ENCODE measurements around the gene FMNL2.

The FMNL2 gene

GRCh38 chr2:152584301-152584700 lies 249.3 kb downstream of the FMNL2 start:
- TF ChIP-seq CTCF (IDR thresholded peaks at IDR 0.05; ENCODE audit: insufficient read depth, low read length, missing control alignments), result no peak
- no peak overlapping the region for H3K4me3 ChIP-seq (ENCODE audit: low read depth, low read length)
- no peak for DNase-seq (ENCODE audit: low read depth, low spot score)
- POLR2A ChIA-PET, result no interaction called here
- CTCF ChIA-PET, result interaction anchor here (0.8 to 2.0 kb wide), 3 partner anchors 8 to 52 kb away, joined by 3 to 4 read pairs (median 4); no protein-coding TSS in a partner anchor

- ChIA-PET POLR2A (interaction anchor here (0.6 to 2.1 kb wide), 4 partner anchors 13 to 410 kb away, joined by 3 to 10 read pairs (median 4); partner anchors contain the start of gene FMNL2), CTCF (interaction anchor here (0.6 to 0.9 kb wide), 2 partner anchors 9 to 36 kb away, joined by 3 read pairs; no protein-coding TSS in a partner anchor)
- H3K4me3 ChIP-seq (ENCODE audit: low read depth, low read length), result no peak overlapping the region
- peak; percentile 72 for DNase-seq (ENCODE audit: low read depth, low spot score)
- no peak for TF ChIP-seq CTCF (IDR thresholded peaks at IDR 0.05; ENCODE audit: insufficient read depth, low read length, missing control alignments)
These were observed 251.0 kb downstream of the FMNL2 start for GRCh38 chr2:152585830-152586484.

GRCh38 chr2:152587187-152587947 lies 252.4 kb downstream of the FMNL2 start:
- ChIA-PET POLR2A (interaction anchor here (2.1 kb wide), 1 partner anchor 14 kb away, joined by 10 read pairs; no protein-coding TSS in a partner anchor), CTCF (interaction anchor here (1.1 kb wide), 1 partner anchor 49 kb away, joined by 3 read pairs; no protein-coding TSS in a partner anchor)
- DNase-seq (ENCODE audit: low read depth, low spot score), result no peak
- no peak for TF ChIP-seq CTCF (IDR thresholded peaks at IDR 0.05; ENCODE audit: insufficient read depth, low read length, missing control alignments)
- H3K4me3 ChIP-seq (ENCODE audit: low read depth, low read length), result no peak overlapping the region

- no peak for TF ChIP-seq CTCF (IDR thresholded peaks at IDR 0.05; ENCODE audit: insufficient read depth, low read length, missing control alignments)
- CTCF ChIA-PET, result interaction anchor here (1.0 to 1.7 kb wide), 5 partner anchors 9 to 47 kb away, joined by 3 to 7 read pairs (median 3); no protein-coding TSS in a partner anchor
- no peak for DNase-seq (ENCODE audit: low read depth, low spot score)
- POLR2A ChIA-PET, result no interaction called here
- H3K4me3 ChIP-seq (ENCODE audit: low read depth, low read length), result no peak overlapping the region
These were observed 254.0 kb downstream of the FMNL2 start for GRCh38 chr2:152588998-152589397.

GRCh38 chr2:152594022-152594766 lies 259.2 kb downstream of the FMNL2 start:
- no peak for TF ChIP-seq CTCF (IDR thresholded peaks at IDR 0.05; ENCODE audit: insufficient read depth, low read length, missing control alignments)
- ChIA-PET POLR2A (no interaction called here), CTCF (interaction anchor here (0.8 to 1.3 kb wide), 2 partner anchors 8 to 10 kb away, joined by 3 to 4 read pairs; no protein-coding TSS in a partner anchor)
- DNase-seq (ENCODE audit: low read depth, low spot score), result no peak
- no peak overlapping the region for H3K4me3 ChIP-seq (ENCODE audit: low read depth, low read length)

All from AG04449 (cell line).